IMR-90 (cell line): ENCODE measurements around the gene SLC29A2. TPM values are rescaled to one million over a fixed set of nuclear protein-coding genes. Genes with fewer than 3 reads are reported as not detected.

Experiments used
- ATAC-seq: fragments of 200-7000 bp; cut with Tn5 transposase; 2 replicates; pipeline ENCODE4 v1.9.1; 2020; ENCODE audit warnings: low read depth, mild to moderate bottlenecking, moderate library complexity
- BruUV-seq: library from RNA; stranded (reverse); fragments of 400-500 nt; replicated peaks from 2 replicates; lab custom pipeline; 2021; lab: Mats Ljungman, UMichigan
- CTCF ChIA-PET: fragments of 300-600 bp; formaldehyde crosslinking; extraction: SDS; loops from one replicate; lab custom pipeline; 2021; ENCODE audit warnings: antibody characterized with exemption; lab: Yijun Ruan, JAX
- POLR2A ChIA-PET: fragments of 300-600 bp; sonication (Branson Sonifier 250); formaldehyde crosslinking; loops from one replicate; lab custom pipeline; 2022; ENCODE audit warnings: antibody characterized with exemption; ENCODE audit not compliant: unreplicated experiment; lab: Charles Lee
- DNase-seq: peaks from one replicate; pipeline ENCODE4 v3.0.0; 2013
- H2AFZ ChIP-seq: replicated peaks from 2 replicates; pipeline ENCODE3; 2013; ENCODE audit warnings: low read length, mild to moderate bottlenecking; ENCODE audit not compliant: poor library complexity
- H2AK5ac ChIP-seq: 2 replicates; pipeline ENCODE4 v1.6.1; 2013; ENCODE audit warnings: low read depth, low read length, inconsistent platforms
- H2AK9ac ChIP-seq: replicated peaks from 2 replicates; pipeline ENCODE3; 2013; ENCODE audit warnings: mild to moderate bottlenecking, low read depth, low read length, moderate library complexity; ENCODE audit not compliant: poor library complexity
- H2BK120ac ChIP-seq: 2 replicates; pipeline ENCODE4 v1.6.1; 2013; ENCODE audit warnings: low read depth, low read length, inconsistent platforms
- H2BK15ac ChIP-seq: 3 replicates; pipeline ENCODE4 v1.6.1; 2013; ENCODE audit warnings: low read depth, low read length, inconsistent platforms
- H2BK20ac ChIP-seq: 2 replicates; pipeline ENCODE4 v1.6.1; 2013; ENCODE audit warnings: low read depth, mild to moderate bottlenecking, inconsistent platforms, low read length, moderate library complexity
- H2BK5ac ChIP-seq: 2 replicates; pipeline ENCODE4 v1.6.1; 2013; ENCODE audit warnings: mild to moderate bottlenecking, low read depth, low read length, inconsistent platforms; ENCODE audit not compliant: poor library complexity, severe bottlenecking
- H3K14ac ChIP-seq: replicated peaks from 2 replicates; pipeline ENCODE4 v1.6.1; 2013; ENCODE audit warnings: low read depth, low read length, inconsistent platforms
- H3K18ac ChIP-seq: 2 replicates; pipeline ENCODE4 v1.6.1; 2013; ENCODE audit warnings: low read depth, low read length, control low read depth
- H3K23ac ChIP-seq: 2 replicates; pipeline ENCODE4 v1.6.1; 2013; ENCODE audit warnings: low read depth, low read length, inconsistent platforms
- H3K27ac ChIP-seq: 2 replicates; pipeline ENCODE4 v1.5.1; 2013; ENCODE audit warnings: mild to moderate bottlenecking, control low read depth, low read length; ENCODE audit not compliant: insufficient read depth
- H3K27me3 ChIP-seq: 2 replicates; pipeline ENCODE4 v1.6.1; 2013; ENCODE audit warnings: low read length; ENCODE audit not compliant: control insufficient read depth, insufficient read depth
- H3K36me3 ChIP-seq: 2 replicates; pipeline ENCODE4 v1.6.1; 2013; ENCODE audit warnings: low read length, mixed read lengths; ENCODE audit not compliant: control insufficient read depth, insufficient read depth
- H3K4ac ChIP-seq: 2 replicates; pipeline ENCODE4 v1.6.1; 2013; ENCODE audit warnings: low read depth, low read length, inconsistent platforms
- H3K4me1 ChIP-seq: 2 replicates; pipeline ENCODE4 v1.6.1; 2013; ENCODE audit warnings: low read length, mixed read lengths; ENCODE audit not compliant: control insufficient read depth, insufficient read depth
- H3K4me2 ChIP-seq: 2 replicates; pipeline ENCODE4 v1.6.1; 2013; ENCODE audit warnings: low read depth, mild to moderate bottlenecking, control low read depth, low read length, moderate library complexity
- H3K4me3 ChIP-seq: 2 replicates; pipeline ENCODE4 v1.5.1; 2013; ENCODE audit warnings: low read depth, mild to moderate bottlenecking, control low read depth, low read length, moderate library complexity; ENCODE audit not compliant: insufficient read depth
- H3K56ac ChIP-seq: 2 replicates; pipeline ENCODE4 v1.6.1; 2013; ENCODE audit warnings: low read length, inconsistent platforms; ENCODE audit not compliant: insufficient read depth; ENCODE audit errors: extremely low read depth
- H3K79me1 ChIP-seq, 2 experiments: 2 replicates each; pipeline ENCODE4 v1.6.1; 2013; ENCODE audit warnings: low read length in 2 of 2, inconsistent platforms in 1 of 2, low read depth in 1 of 2
- H3K9ac ChIP-seq: 2 replicates; pipeline ENCODE4 v1.6.1; 2013; ENCODE audit warnings: low read depth, low read length, control low read depth
- H3K9me1 ChIP-seq: 2 replicates; pipeline ENCODE4 v1.6.1; 2013; ENCODE audit warnings: low read length, inconsistent platforms; ENCODE audit not compliant: insufficient read depth
- H3K9me3 ChIP-seq: 2 replicates; pipeline ENCODE4 v1.6.1; 2013; ENCODE audit warnings: low read length; ENCODE audit not compliant: control insufficient read depth, insufficient read depth
- H4K20me1 ChIP-seq: 2 replicates; pipeline ENCODE4 v1.6.1; 2013; ENCODE audit warnings: low read length, inconsistent platforms; ENCODE audit not compliant: insufficient read depth
- H4K5ac ChIP-seq: 2 replicates; pipeline ENCODE4 v1.6.1; 2013; ENCODE audit warnings: mild to moderate bottlenecking, low read depth, low read length, control low read depth
- H4K8ac ChIP-seq, 2 experiments: 2 replicates each; pipeline ENCODE4 v1.6.1; 2013; ENCODE audit warnings: low read depth in 2 of 2, low read length in 2 of 2, control low read depth in 1 of 2, inconsistent platforms in 1 of 2
- H4K91ac ChIP-seq: 2 replicates; pipeline ENCODE4 v1.6.1; 2013; ENCODE audit warnings: low read depth, low read length, inconsistent platforms; ENCODE audit not compliant: insufficient read depth
- FOS ChIP-seq: fragments of 150-350 bp; IDR thresholded peaks from 2 replicates; pipeline ENCODE4 v1.6.1; 2016; ENCODE audit warnings: low read depth, low read length
- NFE2L2 ChIP-seq: fragments of 150-350 bp; IDR thresholded peaks from 2 replicates; pipeline ENCODE4 v1.6.1; 2016; ENCODE audit warnings: low read depth, mild to moderate bottlenecking, low read length
- RFX5 ChIP-seq: IDR thresholded peaks from 2 replicates; pipeline ENCODE4 v1.8.0; 2012; ENCODE audit warnings: low read depth, mild to moderate bottlenecking, low read length, moderate library complexity
- WGBS, 2 experiments: methylation state at CpG; one replicate each; pipeline versions ENCODE4 v1.1.5 to v1.1.7; 2013; ENCODE audit warnings: missing lambda C conversion rate in 2 of 2; ENCODE audit not compliant: insufficient read length in 1 of 2; ENCODE audit errors: extremely low coverage in 2 of 2; 5-methylcytosine and 5-hydroxymethylcytosine counted together
- dilution Hi-C: fragments of 300-500 bp; cut with HindIII; formaldehyde crosslinking; loops from one replicate; pipeline ENCODE4 v1.14.3; 2018; ENCODE audit warnings: low sequenced_read_pairs; ENCODE audit not compliant: unreplicated experiment
- in situ Hi-C: fragments of 300-500 bp; cut with MboI; formaldehyde crosslinking; loops from 3 replicates; pipeline ENCODE4 v1.14.3; 2019; ENCODE audit warnings: low sequenced_read_pairs, inconsistent platforms, mixed read lengths
- intact Hi-C: fragments of 100-400 bp; cut with micrococcal nuclease; formaldehyde crosslinking; loops from 2 replicates; pipeline ENCODE4 v1.10.0; 2022
- polyA plus RNA-seq, 3 experiments: library from polyadenylated mRNA; depleted of rRNA; stranded (reverse); fragments of >200 nt; gene quantifications; 2 replicates each; pipeline ENCODE4 v1.2.3, GENCODE V29; 2012; ENCODE audit warnings: low replicate concordance in 1 of 3
- total RNA-seq: library from RNA; depleted of rRNA; stranded (reverse); fragments of >200 nt; gene quantifications from 2 replicates; pipeline ENCODE4 v1.2.3, GENCODE V29; 2012
- TF ChIP-seq, protein P1 (sequence below): conservative IDR thresholded peaks from 2 replicates; pipeline ENCODE4 v1.5.1; 2012; ENCODE audit warnings: mild to moderate bottlenecking, low read depth, low read length, improper control_type of control experiment
- TF ChIP-seq, protein P2 (sequence below): fragments of 150-350 bp; IDR thresholded peaks from 2 replicates; pipeline ENCODE4 v1.6.1; 2016; ENCODE audit warnings: low read depth, mild to moderate bottlenecking, low read length, moderate library complexity, borderline replicate concordance

SLC29A2 gene
- total and polyA plus RNA-seq, 2 of the 4 experiments (the other 2 are of a cell fraction): under 0.01 to 1.2 TPM

GRCh38 chr11:66415423-66415822 is 43.9 kb upstream of the SLC29A2 start:
- POLR2A ChIA-PET: no interaction called here
- H3K56ac ChIP-seq: no peak overlapping the region
- no peak overlapping the region for H4K8ac ChIP-seq
- in situ Hi-C loops: no loop called here
- H3K9me3 ChIP-seq: no peaks in the 10 kb centered on the region
- peaks cover 33% of the 10 kb centered on the region for H3K9me1 ChIP-seq
- H4K20me1 ChIP-seq: peaks cover 27% of the 10 kb centered on the region
- H3K23ac ChIP-seq: no peak overlapping the region
- no peak overlapping the region for H2BK5ac ChIP-seq
- no peak overlapping the region for H2BK20ac ChIP-seq
- H3K9ac ChIP-seq: no peak overlapping the region
- H3K27ac ChIP-seq: no peak overlapping the region
- no peak overlapping the region for H3K14ac ChIP-seq
- no peak overlapping the region for H2AK5ac ChIP-seq
- H3K4me2 ChIP-seq: no peak overlapping the region
- TF ChIP-seq RFX5 (no peak), NFE2L2 (no peak), FOS (no peak)
- TF ChIP-seq, protein P1, sequence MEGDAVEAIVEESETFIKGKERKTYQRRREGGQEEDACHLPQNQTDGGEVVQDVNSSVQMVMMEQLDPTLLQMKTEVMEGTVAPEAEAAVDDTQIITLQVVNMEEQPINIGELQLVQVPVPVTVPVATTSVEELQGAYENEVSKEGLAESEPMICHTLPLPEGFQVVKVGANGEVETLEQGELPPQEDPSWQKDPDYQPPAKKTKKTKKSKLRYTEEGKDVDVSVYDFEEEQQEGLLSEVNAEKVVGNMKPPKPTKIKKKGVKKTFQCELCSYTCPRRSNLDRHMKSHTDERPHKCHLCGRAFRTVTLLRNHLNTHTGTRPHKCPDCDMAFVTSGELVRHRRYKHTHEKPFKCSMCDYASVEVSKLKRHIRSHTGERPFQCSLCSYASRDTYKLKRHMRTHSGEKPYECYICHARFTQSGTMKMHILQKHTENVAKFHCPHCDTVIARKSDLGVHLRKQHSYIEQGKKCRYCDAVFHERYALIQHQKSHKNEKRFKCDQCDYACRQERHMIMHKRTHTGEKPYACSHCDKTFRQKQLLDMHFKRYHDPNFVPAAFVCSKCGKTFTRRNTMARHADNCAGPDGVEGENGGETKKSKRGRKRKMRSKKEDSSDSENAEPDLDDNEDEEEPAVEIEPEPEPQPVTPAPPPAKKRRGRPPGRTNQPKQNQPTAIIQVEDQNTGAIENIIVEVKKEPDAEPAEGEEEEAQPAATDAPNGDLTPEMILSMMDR: no peak
- TF ChIP-seq, protein P2, sequence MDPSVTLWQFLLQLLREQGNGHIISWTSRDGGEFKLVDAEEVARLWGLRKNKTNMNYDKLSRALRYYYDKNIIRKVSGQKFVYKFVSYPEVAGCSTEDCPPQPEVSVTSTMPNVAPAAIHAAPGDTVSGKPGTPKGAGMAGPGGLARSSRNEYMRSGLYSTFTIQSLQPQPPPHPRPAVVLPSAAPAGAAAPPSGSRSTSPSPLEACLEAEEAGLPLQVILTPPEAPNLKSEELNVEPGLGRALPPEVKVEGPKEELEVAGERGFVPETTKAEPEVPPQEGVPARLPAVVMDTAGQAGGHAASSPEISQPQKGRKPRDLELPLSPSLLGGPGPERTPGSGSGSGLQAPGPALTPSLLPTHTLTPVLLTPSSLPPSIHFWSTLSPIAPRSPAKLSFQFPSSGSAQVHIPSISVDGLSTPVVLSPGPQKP: no peak
- ATAC-seq (no peak), DNase-seq (no peak)
- BruUV-seq: no TSS peak
- H3K36me3 ChIP-seq: no peaks in the 10 kb centered on the region
- peaks cover 0 to 46% of the 10 kb centered on the region in 2 experiments; a peak in 2 of 4 replicates for H3K79me1 ChIP-seq
- intact Hi-C loops: no loop called here
- no peak overlapping the region for H2BK120ac ChIP-seq
- H2AK9ac ChIP-seq: no peak overlapping the region
- no peak overlapping the region for H2AFZ ChIP-seq
- H3K4me1 ChIP-seq: peaks cover 3% of the 10 kb centered on the region; the same call in 1 of the 2 replicates
- H3K18ac ChIP-seq: no peak overlapping the region
- CTCF ChIA-PET: interaction anchor here (0.6 kb wide), 1 partner anchor 23 kb away, joined by 3 read pairs; the partner anchor contains the start of gene MRPL11
- H2BK15ac ChIP-seq: no peak overlapping the region
- 50% methylated on average over 1 of the region's 2 CpGs; no CpG with 5 or more reads in 1 of the 2 experiments for WGBS, 2 experiments
- H3K4ac ChIP-seq: no peak overlapping the region
- peaks cover 5% of the 10 kb centered on the region for H3K27me3 ChIP-seq
- H3K4me3 ChIP-seq: no peak overlapping the region
- dilution Hi-C loops: no loop called here
- H4K5ac ChIP-seq: no peak overlapping the region
- no peak overlapping the region for H4K91ac ChIP-seq
